K562 (cell line): ENCODE measurements around the gene EMILIN1. TPM values are rescaled to one million over a fixed set of nuclear protein-coding genes. Genes with fewer than 3 reads are reported as not detected.

Source experiments
- ARID4B ChIP-seq: sonication (generic); formaldehyde crosslinking; IDR thresholded peaks from 2 replicates; pipeline ENCODE4 v1.8.0; 2022; ENCODE audit warnings: mild to moderate bottlenecking, missing genetic modification reagents
- BHLHE40 ChIP-seq: IDR thresholded peaks from 2 replicates; pipeline ENCODE4 v1.6.1; 2011; ENCODE audit warnings: low read length, improper control_type of control experiment
- C11orf30 ChIP-seq: fragments of 450-650 bp; IDR thresholded peaks from 2 replicates; pipeline ENCODE4 v1.6.1; 2016; ENCODE audit warnings: low read depth, mild to moderate bottlenecking
- CREB3 ChIP-seq: fragments of 450-650 bp; conservative IDR thresholded peaks from 2 replicates; pipeline ENCODE4 v1.6.1; 2016; ENCODE audit warnings: missing genetic modification characterization, low read depth, mild to moderate bottlenecking, missing compliant biosample characterization, moderate library complexity
- KLF6 ChIP-seq: fragments of 250-450 bp; sonication (Bioruptor Pico); IDR thresholded peaks from 2 replicates; pipeline ENCODE4 v1.4.0; 2020; ENCODE audit warnings: mild to moderate bottlenecking, moderate library complexity, borderline replicate concordance
- LCOR ChIP-seq: sonication (generic); formaldehyde crosslinking; IDR thresholded peaks from 2 replicates; pipeline ENCODE4 v1.8.0; 2022; ENCODE audit warnings: mild to moderate bottlenecking, missing genetic modification reagents
- MGA ChIP-seq: fragments of 450-650 bp; IDR thresholded peaks from 2 replicates; pipeline ENCODE4 v1.6.1; 2016; ENCODE audit warnings: mild to moderate bottlenecking, moderate library complexity
- TCF7 ChIP-seq: sonication (generic); IDR thresholded peaks from 2 replicates; pipeline ENCODE4 v1.6.1; 2016; ENCODE audit warnings: antibody characterized with exemption, borderline replicate concordance
- ZNF507 ChIP-seq: conservative IDR thresholded peaks from 2 replicates; pipeline ENCODE4 v1.6.1; 2017; ENCODE audit warnings: missing genetic modification characterization, missing compliant biosample characterization
- ZNF707 ChIP-seq: fragments of 250-450 bp; sonication (Bioruptor Pico); conservative IDR thresholded peaks from 2 replicates; pipeline ENCODE4 v1.8.0; 2022; ENCODE audit warnings: inconsistent platforms, mild to moderate bottlenecking, moderate library complexity
- polyA plus RNA-seq, 8 experiments: library from polyadenylated mRNA; depleted of rRNA in 4 of 8; stranded (reverse) in 5 of 8; unstranded in 3 of 8; fragments of >200 nt; fragmentation: Nextera tagmentation in 2 of 8; fragmentation: Illumina TruSeq in 1 of 8; extraction: Ambion mirVana in 2 of 8; extraction: Trizol in 1 of 8; gene quantifications; 2 replicates each; pipeline versions ENCODE4 v1.2.1 to v1.2.3, GENCODE V29; 2011 to 2014; ENCODE audit warnings: inconsistent platforms in 1 of 8, missing spikeins in 1 of 8
- total RNA-seq, 7 experiments: library from RNA; depleted of rRNA in 6 of 7; stranded (reverse); fragments of >200 nt in 6 of 7; fragmentation: Illumina TruSeq in 2 of 7; extraction: Trizol in 2 of 7; gene quantifications; 2 replicates each; pipeline versions ENCODE4 v1.2.1 to v1.2.3, GENCODE V29; 2011 to 2021; ENCODE audit warnings: low replicate concordance in 1 of 7

Gene EMILIN1
- total and polyA plus RNA-seq, 9 of the 15 experiments (the other 6 are each of a cell fraction or from before 2014, with no cell fraction given): 0.04 to 2.7 (median 0.54) TPM; not detected in 2

GRCh38 chr2:27092696-27093429 lies 14.4 kb downstream of the EMILIN1 start (continued):
- TF ChIP-seq MGA (peak; percentile 92), BHLHE40 (peak; percentile 72; the same call in 1 of the 2 replicates), TCF7 (no peak), ZNF707 (CRISPR knock-in tag) (no peak), ZNF507 (tag) (no peak), CREB3 (tag) (peak; percentile 79; the same call in 1 of the 2 replicates), ARID4B (CRISPR knock-in tag) (peak; percentile 30), C11orf30 (peak; percentile 42; the same call in 1 of the 2 replicates), LCOR (CRISPR knock-in tag) (0 out of 2 replicates have a peak, but pooled peaks have one; percentile 54), KLF6 (CRISPR knock-in tag) (peak; percentile 46)
